Calu3 (cell line): ENCODE data around the gene TRAPPC3. TPM values are rescaled to one million over a fixed set of nuclear protein-coding genes. Genes with fewer than 3 reads are reported as not detected.

ENCODE experiments used
- BruUV-seq: library from RNA; stranded (reverse); fragments of 400-500 nt; replicated peaks from 2 replicates; lab custom pipeline; 2021; lab: Mats Ljungman, UMichigan
- CTCF ChIA-PET: fragments of 300-600 bp; sonication (Branson Sonifier 250); formaldehyde crosslinking; loops from one replicate; lab custom pipeline; 2022; ENCODE audit warnings: antibody characterized with exemption; lab: Charles Lee
- DNase-seq: peaks from one replicate; pipeline ENCODE4 v3.0.0; 2022
- H3K27ac Mint-ChIP-seq: one replicate; pipeline ENCODE4 v1.8.0; 2022; ENCODE audit warnings: mixed read lengths; ENCODE audit not compliant: unreplicated experiment
- H3K27me3 Mint-ChIP-seq: one replicate; pipeline ENCODE4 v1.8.0; 2022; ENCODE audit warnings: mixed read lengths; ENCODE audit not compliant: unreplicated experiment
- H3K36me3 Mint-ChIP-seq: one replicate; pipeline ENCODE4 v1.8.0; 2022; ENCODE audit warnings: mild to moderate bottlenecking, moderate library complexity, mixed read lengths; ENCODE audit not compliant: insufficient read depth, unreplicated experiment
- H3K4me1 Mint-ChIP-seq: one replicate; pipeline ENCODE4 v1.8.0; 2022; ENCODE audit warnings: mild to moderate bottlenecking, low read depth, mixed read lengths; ENCODE audit not compliant: unreplicated experiment
- H3K4me3 Mint-ChIP-seq: one replicate; pipeline ENCODE4 v1.8.0; 2022; ENCODE audit warnings: mild to moderate bottlenecking, low read depth, moderate library complexity, mixed read lengths; ENCODE audit not compliant: unreplicated experiment
- H3K9me3 Mint-ChIP-seq: one replicate; pipeline ENCODE4 v1.8.0; 2022; ENCODE audit warnings: low read depth, mixed read lengths; ENCODE audit not compliant: unreplicated experiment
- CTCF ChIP-seq: fragments of 200-600 bp; IDR thresholded peaks from one replicate; pipeline ENCODE4 v1.8.0; 2022; ENCODE audit warnings: antibody characterized with exemption; ENCODE audit not compliant: unreplicated experiment
- intact Hi-C: fragments of 100-400 bp; cut with micrococcal nuclease; formaldehyde crosslinking; loops from one replicate; pipeline ENCODE4 v1.10.0; 2022; ENCODE audit not compliant: unreplicated experiment
- total RNA-seq: library from RNA; stranded (reverse); gene quantifications from 2 replicates; pipeline ENCODE4 v1.2.3, GENCODE V29; 2022

Gene TRAPPC3
- total RNA-seq, 1 experiment from 2014 or later = 70.3 TPM

GRCh38 chr1:36135330-36135667 is 14.0 kb downstream of the TRAPPC3 start:
- H3K27me3 Mint-ChIP-seq = no peaks in the 10 kb centered on the region
- peaks cover 30% of the 10 kb centered on the region for H3K4me1 Mint-ChIP-seq
- peaks cover 37% of the 10 kb centered on the region for H3K36me3 Mint-ChIP-seq
- BruUV-seq = no TSS peak
- no peak for DNase-seq
- H3K4me3 Mint-ChIP-seq = no peak overlapping the region
- TF ChIP-seq CTCF = no peak
- CTCF ChIA-PET = interaction anchor here (0.6 to 2.5 kb wide), 19 partner anchors 9 to 315 kb away, joined by 3 to 29 read pairs (median 4); partner anchors contain the start of genes OSCP1 and TRAPPC3
- no peaks in the 10 kb centered on the region for H3K9me3 Mint-ChIP-seq
- H3K27ac Mint-ChIP-seq = peak overlapping the region; percentile 63
- intact Hi-C loops = no loop called here

- no TSS peak for BruUV-seq
- peak overlapping the region; percentile 63 for H3K27ac Mint-ChIP-seq
- peaks cover 31% of the 10 kb centered on the region for H3K36me3 Mint-ChIP-seq
- no peak overlapping the region for H3K4me3 Mint-ChIP-seq
- peak; percentile 88 for TF ChIP-seq CTCF
- H3K9me3 Mint-ChIP-seq = no peaks in the 10 kb centered on the region
- no peaks in the 10 kb centered on the region for H3K27me3 Mint-ChIP-seq
- peaks cover 30% of the 10 kb centered on the region for H3K4me1 Mint-ChIP-seq
- DNase-seq = peak; percentile 66
- intact Hi-C loops = loop anchor here (1.0 kb wide), 1 partner anchor 35 kb away; no protein-coding TSS in a partner anchor
- CTCF ChIA-PET = interaction anchor here (0.6 to 2.5 kb wide), 20 partner anchors 10 to 316 kb away, joined by 3 to 29 read pairs (median 4); partner anchors contain the start of genes OSCP1 and TRAPPC3
Observed at GRCh38 chr1:36134505-36135329, 14.6 kb downstream of the TRAPPC3 start.

GRCh38 chr1:36134031-36134430 is 15.3 kb downstream of the TRAPPC3 start:
- BruUV-seq = no TSS peak
- no peak overlapping the region for H3K4me3 Mint-ChIP-seq
- CTCF ChIA-PET = interaction anchor here (0.6 to 2.5 kb wide), 10 partner anchors 16 to 166 kb away, joined by 3 to 29 read pairs (median 4); partner anchors contain the start of gene TRAPPC3
- H3K36me3 Mint-ChIP-seq = peaks cover 24% of the 10 kb centered on the region
- no peak for TF ChIP-seq CTCF
- no peak overlapping the region for H3K27ac Mint-ChIP-seq
- peaks cover 30% of the 10 kb centered on the region for H3K4me1 Mint-ChIP-seq
- no peaks in the 10 kb centered on the region for H3K9me3 Mint-ChIP-seq
- DNase-seq = no peak
- intact Hi-C loops = loop anchor here (1.0 kb wide), 1 partner anchor 35 kb away; no protein-coding TSS in a partner anchor
- H3K27me3 Mint-ChIP-seq = no peaks in the 10 kb centered on the region

GRCh38 chr1:36133484-36133883 is 15.8 kb downstream of the TRAPPC3 start:
- no peak for TF ChIP-seq CTCF
- Mint-ChIP-seq H3K9me3 (no peaks in the 10 kb centered on the region), H3K27me3 (no peaks in the 10 kb centered on the region), H3K4me1 (peaks cover 30% of the 10 kb centered on the region), H3K27ac (no peak overlapping the region), H3K4me3 (no peak overlapping the region), H3K36me3 (peaks cover 21% of the 10 kb centered on the region)
- intact Hi-C loops = no loop called here
- no TSS peak for BruUV-seq
- CTCF ChIA-PET = interaction anchor here (0.6 to 2.5 kb wide), 7 partner anchors 17 to 166 kb away, joined by 3 to 16 read pairs (median 4); no protein-coding TSS in a partner anchor
- peak; percentile 79 for DNase-seq
